ENCODE data around the gene TARP.
"Not testable (repeated sequence)": the region's sequence is repeated elsewhere in the genome, so short reads cannot be mapped to it uniquely, and the experiment has no call there.

DNA sequence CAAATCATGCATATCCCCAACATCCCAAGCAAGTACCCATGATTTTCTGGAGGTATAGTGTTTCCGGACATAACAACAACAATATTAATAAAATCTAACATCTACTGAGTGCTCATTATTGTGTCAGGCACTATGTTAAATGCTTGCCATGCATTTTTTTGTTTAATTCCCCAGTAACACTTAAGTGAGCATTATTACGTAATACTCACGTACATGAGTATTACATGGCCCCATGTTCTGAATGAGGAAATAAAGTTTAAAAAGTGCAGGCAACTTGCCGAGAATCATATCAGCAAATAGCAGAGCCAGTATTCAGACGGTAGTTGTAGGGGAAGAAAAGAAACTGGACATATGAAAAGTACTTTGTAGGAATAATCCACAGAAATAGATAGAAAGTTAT lies 30.1 kb downstream of the TARP start:
- TF ChIP-seq, protein P1, sequence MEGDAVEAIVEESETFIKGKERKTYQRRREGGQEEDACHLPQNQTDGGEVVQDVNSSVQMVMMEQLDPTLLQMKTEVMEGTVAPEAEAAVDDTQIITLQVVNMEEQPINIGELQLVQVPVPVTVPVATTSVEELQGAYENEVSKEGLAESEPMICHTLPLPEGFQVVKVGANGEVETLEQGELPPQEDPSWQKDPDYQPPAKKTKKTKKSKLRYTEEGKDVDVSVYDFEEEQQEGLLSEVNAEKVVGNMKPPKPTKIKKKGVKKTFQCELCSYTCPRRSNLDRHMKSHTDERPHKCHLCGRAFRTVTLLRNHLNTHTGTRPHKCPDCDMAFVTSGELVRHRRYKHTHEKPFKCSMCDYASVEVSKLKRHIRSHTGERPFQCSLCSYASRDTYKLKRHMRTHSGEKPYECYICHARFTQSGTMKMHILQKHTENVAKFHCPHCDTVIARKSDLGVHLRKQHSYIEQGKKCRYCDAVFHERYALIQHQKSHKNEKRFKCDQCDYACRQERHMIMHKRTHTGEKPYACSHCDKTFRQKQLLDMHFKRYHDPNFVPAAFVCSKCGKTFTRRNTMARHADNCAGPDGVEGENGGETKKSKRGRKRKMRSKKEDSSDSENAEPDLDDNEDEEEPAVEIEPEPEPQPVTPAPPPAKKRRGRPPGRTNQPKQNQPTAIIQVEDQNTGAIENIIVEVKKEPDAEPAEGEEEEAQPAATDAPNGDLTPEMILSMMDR (IDR thresholded peaks at IDR 0.05): not testable (repeated sequence)
- not testable (repeated sequence) for TF ChIP-seq EP300 (IDR thresholded peaks at IDR 0.05)

Data from ovary (tissue), 3 donors.